ENCODE measurements around the gene FRRS1L. TPM values are rescaled to one million over a fixed set of nuclear protein-coding genes. Genes with fewer than 3 reads are reported as not detected.

Gene FRRS1L
- total RNA-seq, 2 donors from 2014 or later = 0.12 to 1.8 TPM

DNA sequence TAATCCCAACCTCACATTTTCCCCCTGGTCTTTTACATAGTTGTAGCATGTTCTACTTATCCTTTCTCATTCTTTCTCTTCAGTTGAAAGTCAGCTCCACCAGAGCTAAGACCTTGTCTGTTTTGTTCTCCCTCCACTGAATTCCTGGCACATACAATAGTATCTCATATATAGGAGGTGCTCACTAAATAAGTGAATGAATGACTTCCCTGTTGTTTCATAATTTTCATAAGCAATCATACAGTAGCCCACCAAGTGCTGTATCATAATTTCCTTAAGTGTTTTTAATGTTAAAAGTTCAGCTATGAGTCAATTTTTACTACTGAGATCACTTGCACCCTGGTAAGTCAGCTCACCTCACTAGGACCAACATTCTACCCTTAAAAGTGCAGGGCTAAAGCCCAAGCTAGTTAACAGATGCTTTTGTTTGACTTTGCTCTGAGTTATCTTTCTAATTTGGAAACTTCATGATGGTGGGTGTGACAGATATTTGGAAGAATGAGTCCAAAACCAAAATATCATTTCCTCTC is 74.9 kb downstream of the FRRS1L start:
- Histone ChIP-seq H3K4me3 (no peak overlapping the region), H3K36me3 (no peaks in the 10 kb centered on the region), H3K27me3 (no peaks in the 10 kb centered on the region), H3K9me3 (no peaks in the 10 kb centered on the region), H3K4me1 (no peaks in the 10 kb centered on the region), H3K27ac (no peak overlapping the region), H3K9ac (ENCODE audit: low read depth in 2 of 2, low read length in 2 of 2) (no peak overlapping the region)
- TF ChIP-seq, protein P1, sequence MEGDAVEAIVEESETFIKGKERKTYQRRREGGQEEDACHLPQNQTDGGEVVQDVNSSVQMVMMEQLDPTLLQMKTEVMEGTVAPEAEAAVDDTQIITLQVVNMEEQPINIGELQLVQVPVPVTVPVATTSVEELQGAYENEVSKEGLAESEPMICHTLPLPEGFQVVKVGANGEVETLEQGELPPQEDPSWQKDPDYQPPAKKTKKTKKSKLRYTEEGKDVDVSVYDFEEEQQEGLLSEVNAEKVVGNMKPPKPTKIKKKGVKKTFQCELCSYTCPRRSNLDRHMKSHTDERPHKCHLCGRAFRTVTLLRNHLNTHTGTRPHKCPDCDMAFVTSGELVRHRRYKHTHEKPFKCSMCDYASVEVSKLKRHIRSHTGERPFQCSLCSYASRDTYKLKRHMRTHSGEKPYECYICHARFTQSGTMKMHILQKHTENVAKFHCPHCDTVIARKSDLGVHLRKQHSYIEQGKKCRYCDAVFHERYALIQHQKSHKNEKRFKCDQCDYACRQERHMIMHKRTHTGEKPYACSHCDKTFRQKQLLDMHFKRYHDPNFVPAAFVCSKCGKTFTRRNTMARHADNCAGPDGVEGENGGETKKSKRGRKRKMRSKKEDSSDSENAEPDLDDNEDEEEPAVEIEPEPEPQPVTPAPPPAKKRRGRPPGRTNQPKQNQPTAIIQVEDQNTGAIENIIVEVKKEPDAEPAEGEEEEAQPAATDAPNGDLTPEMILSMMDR (IDR thresholded peaks at IDR 0.05) = no peak
- intact Hi-C loops (cut with DNase I) = no loop called here
- DNase-seq = no peak

DNA sequence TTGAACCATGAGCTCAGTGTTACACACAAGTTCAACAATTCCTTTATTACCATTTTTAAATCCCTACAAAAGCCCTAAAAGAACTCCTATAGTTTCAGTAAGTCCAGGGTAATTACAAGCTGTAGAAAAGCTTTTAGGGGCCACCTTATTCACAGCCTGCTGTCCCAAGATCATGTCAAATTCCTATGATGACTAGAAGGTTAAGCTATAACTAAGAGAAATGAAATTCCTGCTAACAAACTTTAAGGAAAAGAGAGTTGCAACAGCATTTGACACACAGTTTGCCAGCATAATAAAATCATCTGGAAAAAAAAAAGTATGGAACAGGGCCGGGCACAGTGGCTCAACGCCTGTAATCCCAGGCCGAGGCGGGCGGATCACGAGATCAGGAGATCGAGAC is 78.8 kb downstream of the FRRS1L start:
- Histone ChIP-seq H3K4me1 (no peaks in the 10 kb centered on the region), H3K27me3 (no peaks in the 10 kb centered on the region), H3K36me3 (no peaks in the 10 kb centered on the region), H3K9me3 (no peaks in the 10 kb centered on the region), H3K4me3 (no peak overlapping the region), H3K9ac (ENCODE audit: low read depth in 2 of 2, low read length in 2 of 2) (no peak overlapping the region), H3K27ac (no peak overlapping the region)
- intact Hi-C loops (cut with DNase I) = no loop called here
- DNase-seq = no peak
- TF ChIP-seq, protein P1 (IDR thresholded peaks at IDR 0.05) = no peak

DNA sequence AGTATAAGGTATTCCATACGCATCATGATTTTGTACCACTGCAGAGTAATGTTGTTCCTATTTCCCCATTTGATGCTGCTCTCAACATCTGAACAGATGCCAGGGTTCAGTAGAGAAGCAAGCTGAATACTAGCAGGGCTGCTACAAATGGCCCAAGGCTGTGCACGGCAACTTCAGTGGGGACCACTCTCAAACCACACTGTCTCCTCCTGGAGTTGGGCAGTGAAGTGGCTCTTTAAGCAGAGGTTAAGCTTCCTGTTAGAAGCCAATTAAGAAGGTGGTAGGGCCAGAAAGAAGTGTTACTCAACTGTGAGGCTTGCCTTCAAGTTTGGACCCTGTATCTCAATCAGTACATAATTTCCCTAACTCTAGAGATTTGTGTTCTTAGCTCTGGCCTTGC is 79.3 kb downstream of the FRRS1L start:
- Histone ChIP-seq H3K4me1 (no peaks in the 10 kb centered on the region), H3K4me3 (no peak overlapping the region), H3K27me3 (no peaks in the 10 kb centered on the region), H3K27ac (no peak overlapping the region), H3K9me3 (no peaks in the 10 kb centered on the region), H3K36me3 (no peaks in the 10 kb centered on the region), H3K9ac (ENCODE audit: low read depth in 2 of 2, low read length in 2 of 2) (no peak overlapping the region)
- no peak for DNase-seq
- intact Hi-C loops (cut with DNase I) = no loop called here
- TF ChIP-seq, protein P1 (IDR thresholded peaks at IDR 0.05) = no peak

DNA sequence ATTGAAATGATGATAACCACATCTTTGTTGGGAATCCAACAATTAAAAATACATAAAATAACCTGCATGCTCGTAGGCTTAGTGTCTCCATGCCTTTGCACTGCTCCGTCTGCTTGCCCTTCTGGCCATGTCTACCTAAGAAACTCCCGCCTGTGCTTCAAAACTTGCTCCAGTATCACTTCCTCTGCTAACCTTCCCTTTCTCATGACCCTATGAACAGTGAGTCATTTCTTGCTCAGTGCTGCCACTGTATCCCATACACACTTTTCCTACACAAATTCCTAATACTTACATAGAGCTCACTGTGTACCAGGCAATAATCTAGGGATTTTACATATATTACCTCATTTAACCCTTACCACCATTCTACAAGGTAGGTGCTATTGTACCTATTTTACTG is 80.8 kb downstream of the FRRS1L start:
- no peaks in the 10 kb centered on the region for H3K9me3 ChIP-seq
- no peak overlapping the region for H3K9ac ChIP-seq (ENCODE audit: low read depth in 2 of 2, low read length in 2 of 2)
- H3K27me3 ChIP-seq = no peaks in the 10 kb centered on the region
- no peaks in the 10 kb centered on the region for H3K4me1 ChIP-seq
- intact Hi-C loops (cut with DNase I) = no loop called here
- no peak overlapping the region for H3K4me3 ChIP-seq
- no peak overlapping the region for H3K27ac ChIP-seq
- TF ChIP-seq, protein P1 (IDR thresholded peaks at IDR 0.05) = no peak
- DNase-seq = no peak
- H3K36me3 ChIP-seq = no peaks in the 10 kb centered on the region

DNA sequence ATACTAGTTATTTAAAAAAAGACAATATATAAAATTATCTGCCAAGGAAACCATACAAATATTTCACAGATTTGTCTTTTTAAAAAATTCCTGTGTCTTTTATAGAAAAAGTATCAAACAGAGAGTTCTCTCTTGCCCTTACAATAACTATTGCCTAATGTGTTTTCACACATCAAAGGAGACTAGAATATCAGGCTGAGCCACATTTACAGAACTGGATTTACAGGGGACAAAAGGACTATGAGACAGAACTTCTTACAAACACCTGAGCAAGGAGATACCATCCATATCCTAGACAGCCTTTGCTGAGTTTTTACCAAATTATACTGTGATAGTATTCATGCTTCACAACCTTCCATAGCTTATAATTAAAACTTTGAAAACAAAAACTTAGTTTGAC is 81.5 kb downstream of the FRRS1L start:
- TF ChIP-seq, protein P1 (IDR thresholded peaks at IDR 0.05) = no peak
- Histone ChIP-seq H3K27me3 (no peaks in the 10 kb centered on the region), H3K27ac (no peak overlapping the region), H3K9ac (ENCODE audit: low read depth in 2 of 2, low read length in 2 of 2) (no peak overlapping the region), H3K9me3 (no peaks in the 10 kb centered on the region), H3K4me1 (no peaks in the 10 kb centered on the region), H3K36me3 (no peaks in the 10 kb centered on the region), H3K4me3 (no peak overlapping the region)
- no peak for DNase-seq
- intact Hi-C loops (cut with DNase I) = no loop called here
